ENCODE results near the gene IMMP2L.
"Not testable (repeated sequence)": the region's sequence is repeated elsewhere in the genome, so short reads cannot be mapped to it uniquely, and the experiment has no call there.

Gene IMMP2L

DNA sequence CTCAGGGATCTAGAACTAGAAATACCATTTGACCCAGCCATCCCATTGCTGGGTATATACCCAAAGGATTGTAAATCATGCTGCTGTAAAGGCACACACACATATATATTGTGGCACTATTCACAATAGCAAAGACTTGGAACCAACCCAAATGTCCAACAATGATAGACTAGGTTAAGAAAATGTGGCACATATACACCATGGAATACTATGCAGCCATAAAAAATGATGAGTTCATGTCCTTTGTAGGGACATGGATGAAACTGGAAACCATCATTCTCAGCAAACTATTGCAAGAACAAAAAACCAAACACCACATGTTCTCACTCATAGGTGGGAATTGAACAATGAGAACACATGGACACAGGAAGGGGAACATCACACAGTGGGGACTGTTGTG, 56.9 kb downstream of the IMMP2L start:
- DNase-seq: not testable (repeated sequence)

DNA sequence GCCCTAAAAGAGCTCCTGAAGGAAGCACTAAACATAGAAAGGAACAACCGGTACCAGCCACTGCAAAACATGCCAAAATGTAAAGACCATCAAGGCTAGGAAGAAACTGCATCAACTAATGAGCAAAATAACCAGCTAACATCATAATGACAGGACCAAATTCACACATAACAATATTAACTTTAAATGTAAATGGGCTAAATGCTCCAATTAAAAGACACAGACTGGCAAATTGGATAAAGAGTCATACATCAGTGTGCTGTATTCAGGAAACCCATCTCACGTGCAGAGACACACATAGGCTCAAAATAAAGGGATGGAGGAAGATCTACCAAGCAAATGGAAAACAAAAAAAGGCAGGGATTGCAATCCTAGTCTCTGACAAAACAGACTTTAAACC, 60.5 kb downstream of the IMMP2L start:
- not testable (repeated sequence) for DNase-seq

DNA sequence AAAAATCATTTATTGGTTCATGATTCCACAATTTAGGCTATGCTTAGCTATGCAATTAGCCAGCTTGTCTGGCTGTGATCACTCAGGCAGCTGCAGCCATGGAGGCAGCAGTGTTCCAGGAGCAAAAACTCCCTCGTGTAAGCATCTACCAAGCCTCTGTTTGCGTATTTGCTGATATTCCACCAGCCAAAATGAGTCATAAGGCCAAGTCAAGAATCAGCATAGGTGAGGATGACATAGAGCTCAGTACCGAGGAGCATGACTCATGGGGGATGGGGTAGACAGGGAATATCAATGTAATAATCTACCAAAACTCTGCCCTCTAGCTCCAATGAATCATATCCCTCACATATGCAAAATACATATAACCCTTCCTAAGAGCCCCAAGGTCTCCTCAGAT, 63.3 kb downstream of the IMMP2L start:
- DNase-seq: peak in 1 of 2 experiments; percentile 24

DNA sequence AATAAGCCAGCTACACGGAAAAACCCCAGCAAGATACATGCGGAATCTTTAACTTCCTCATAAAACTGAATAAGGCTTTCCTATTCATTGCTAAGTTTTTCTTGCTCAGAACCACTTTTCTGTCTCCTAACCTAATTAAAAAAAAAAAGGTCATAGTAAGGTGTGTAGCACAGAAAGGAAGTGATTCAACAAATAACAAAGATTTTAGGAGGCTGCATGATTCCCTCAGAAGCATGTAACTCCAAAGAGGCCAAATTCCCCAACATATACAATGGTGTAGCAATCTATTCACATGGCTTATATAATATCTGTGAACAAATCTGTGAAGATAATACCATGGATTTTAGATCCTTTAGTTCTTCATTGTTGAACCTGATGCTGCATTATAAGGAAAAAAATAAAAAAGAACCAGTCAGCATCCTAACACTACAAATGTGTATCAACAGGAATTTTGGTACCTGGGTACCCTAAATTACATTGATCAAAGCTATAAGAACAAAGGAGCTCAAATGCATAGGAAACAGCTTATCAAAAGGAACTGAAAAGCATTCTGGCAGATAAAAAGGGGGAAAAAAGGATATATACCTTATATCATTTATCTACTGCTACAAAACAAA, 63.8 kb downstream of the IMMP2L start:
- no peak for DNase-seq

DNA sequence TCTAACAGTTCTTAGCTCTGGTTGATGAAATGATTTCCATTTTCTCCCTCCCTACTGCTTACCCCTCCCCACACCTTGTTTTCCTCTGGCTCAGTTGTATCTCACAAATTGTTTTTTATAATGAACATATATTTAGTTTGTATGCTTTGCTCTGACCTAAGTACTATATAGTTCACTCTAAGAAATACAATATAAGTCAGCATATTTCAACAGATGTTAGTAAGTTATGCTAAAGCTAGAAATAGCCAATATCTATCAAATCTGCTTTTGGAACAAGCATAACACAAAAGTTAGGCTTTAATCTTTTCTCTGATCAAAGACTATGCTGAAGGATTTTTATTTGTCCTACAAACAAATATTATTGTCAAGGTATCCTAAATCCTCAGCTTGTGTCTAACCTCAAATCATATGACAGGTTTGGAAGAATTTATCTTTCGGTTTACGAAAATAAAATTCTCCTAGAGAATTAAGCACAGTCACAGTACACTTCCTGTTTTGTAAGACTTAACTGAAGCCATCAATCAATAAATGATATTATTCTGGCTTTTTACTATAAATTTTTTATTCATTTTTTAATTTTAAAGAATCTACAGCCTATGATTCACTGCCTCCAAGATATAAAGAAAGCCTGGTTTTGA, 67.0 kb downstream of the IMMP2L start:
- DNase-seq: no peak

DNA sequence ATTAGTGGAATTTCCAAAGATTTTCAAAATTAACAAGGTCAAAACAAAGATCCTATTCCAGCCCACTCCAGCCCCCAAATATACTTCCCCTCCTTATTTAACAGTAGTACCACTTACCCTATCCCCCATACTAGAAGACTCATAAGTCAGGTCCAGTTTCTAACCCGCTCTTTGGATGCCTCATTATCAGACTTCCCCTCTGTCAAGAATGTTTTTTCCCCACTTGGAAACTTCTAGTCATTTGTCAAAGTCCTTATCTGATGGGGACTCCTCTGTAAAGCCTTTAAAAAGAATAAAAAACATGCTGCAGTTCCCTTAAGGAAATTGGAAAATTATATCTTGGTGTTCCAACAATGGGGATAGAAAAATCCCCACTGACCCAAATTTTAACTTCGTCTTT, 70.1 kb downstream of the IMMP2L start:
- DNase-seq: no peak

DNA sequence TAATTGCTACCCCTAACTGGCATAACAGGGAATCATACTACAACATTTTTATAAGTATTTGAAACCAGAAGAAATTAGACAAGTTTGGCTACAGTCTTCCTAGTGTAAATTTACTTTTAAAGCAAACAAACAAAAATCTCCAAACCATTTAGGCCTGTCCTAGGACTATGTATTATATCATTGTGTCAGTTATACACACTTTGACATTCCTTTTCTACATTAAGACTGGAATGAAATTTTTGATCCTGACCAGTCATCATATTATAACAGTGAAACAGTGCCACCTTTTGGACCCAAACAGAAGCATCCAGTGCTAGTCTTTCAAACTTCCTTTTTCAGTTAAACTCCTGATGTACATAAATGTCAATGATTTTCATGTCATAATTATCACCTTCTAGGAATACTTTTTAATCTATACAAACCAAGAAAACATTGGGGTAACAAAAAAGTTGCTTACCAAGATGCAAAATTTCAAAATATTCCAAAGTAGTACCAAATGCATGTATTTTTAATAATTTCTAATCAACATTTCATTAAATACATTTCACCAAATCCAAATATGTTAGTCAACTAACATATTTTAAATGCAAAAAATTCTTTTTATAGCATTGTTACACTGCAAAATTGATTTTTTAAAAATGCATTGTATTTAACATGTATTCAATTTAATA, 75.7 kb downstream of the IMMP2L start:
- DNase-seq: no peak

DNA sequence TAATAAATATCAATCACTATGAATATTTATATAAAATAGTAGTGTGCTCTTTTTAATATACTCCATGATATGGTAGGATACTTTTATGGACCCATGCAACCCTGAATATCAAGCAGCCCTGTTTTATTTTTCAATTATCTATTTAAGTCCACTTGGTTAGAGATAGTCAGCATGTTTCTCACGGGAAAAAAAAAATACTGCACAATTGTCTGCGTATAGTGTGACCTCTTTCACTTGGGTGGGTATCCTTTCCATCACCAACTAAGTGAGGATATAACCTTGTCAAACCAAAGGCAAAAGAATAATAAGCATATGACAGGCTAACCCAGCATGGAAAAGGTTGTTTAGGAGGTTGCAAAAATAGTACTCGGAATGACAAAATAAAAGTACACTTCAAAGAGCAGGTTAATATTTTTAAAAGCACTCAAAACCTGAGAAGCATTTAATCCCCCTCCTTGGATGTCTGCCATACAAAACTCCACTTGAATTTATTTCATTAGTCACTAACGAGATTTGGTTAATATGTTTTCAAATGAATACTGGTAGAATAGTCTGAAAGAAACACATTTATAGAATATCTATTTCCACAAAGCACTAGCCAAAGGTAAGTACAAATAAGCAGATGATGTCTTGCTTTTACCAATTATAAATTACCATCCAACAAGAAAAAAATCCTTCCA, 76.5 kb downstream of the IMMP2L start:
- no peak for DNase-seq

DNA sequence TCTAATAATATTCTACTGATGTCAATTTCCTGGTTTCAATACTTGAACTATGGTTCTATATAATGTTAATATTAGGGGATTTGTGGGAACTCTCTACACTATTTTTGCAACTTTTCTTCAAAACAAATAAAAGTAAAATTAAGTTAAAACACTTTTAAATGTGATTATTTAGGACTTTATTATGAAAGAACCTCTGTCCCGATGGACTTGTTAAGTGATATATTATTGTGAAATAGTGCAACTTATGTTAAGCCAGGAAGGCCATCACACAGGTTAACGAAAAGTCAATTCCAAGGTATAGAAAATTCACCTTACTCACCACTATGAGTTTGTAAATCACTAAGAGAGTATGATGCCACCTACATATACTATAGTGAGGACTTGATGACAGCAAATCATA, 79.2 kb downstream of the IMMP2L start:
- no peak for DNase-seq

DNA sequence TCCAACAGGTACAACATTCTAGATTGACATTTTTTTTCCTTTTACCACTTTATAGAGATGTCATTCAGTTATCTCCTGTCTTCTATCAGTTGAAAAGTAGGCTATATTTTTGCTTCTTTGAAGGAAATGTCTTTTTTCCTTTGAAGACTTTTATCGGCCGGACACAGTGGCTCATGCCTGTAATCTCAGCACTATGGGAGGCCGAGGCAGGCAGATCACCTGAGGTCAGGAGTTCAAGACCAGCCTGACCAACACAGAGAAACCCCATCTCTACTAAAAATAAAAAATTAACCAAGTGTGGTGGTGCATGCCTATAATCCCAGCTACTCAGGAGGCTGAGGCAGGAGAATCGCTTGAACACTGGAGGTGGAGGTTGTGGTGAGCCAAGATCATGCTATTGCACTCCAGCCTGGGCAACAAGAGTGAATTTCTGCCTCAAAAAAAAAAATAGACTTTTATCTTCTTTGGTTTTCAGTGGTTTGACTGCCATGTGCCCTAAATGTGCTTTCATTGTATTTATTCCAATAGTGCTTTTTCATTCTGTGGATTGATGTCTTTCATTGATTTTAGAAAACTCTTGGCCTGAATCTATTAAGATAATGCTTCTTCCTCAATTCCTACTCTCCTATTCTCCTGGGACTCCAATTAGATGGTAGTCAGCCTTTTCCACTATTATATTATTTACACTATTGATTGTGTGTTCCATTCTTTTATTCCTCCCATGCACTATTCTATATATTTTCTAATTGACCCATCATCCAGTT, 84.6 kb downstream of the IMMP2L start:
- DNase-seq: no peak

DNA sequence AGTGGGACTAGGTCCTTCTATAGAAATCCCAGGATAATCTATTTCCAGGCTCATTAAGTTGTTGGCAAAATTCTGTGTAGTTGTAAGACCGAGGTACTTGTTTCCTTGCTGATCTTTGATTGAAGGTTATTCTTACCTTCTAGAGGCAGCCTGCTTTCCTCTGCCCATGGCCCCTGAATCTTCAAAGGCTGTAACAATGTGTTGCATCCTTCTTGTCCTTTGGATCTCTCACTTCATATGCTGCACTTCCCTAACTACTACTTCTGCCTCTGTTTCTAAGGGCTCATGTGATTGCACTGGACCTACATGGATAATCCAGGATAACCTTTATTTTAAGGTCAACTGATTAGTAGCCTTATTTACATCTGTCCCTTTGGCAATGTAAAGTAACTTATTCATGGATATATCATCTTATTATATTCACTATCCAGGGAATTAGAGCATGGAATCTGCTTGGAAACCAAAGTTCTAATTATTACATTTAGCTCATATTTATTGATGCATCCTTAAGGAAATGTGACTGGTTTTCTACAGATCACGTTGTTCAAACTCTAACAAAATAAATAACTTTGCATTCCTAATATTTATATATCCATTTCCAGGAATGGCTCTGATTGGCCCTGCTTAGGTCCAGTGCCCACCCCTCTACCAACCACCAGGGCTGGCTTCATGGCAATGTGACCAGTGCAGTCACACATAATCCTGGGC, 85.6 kb downstream of the IMMP2L start:
- DNase-seq: no peak

DNA sequence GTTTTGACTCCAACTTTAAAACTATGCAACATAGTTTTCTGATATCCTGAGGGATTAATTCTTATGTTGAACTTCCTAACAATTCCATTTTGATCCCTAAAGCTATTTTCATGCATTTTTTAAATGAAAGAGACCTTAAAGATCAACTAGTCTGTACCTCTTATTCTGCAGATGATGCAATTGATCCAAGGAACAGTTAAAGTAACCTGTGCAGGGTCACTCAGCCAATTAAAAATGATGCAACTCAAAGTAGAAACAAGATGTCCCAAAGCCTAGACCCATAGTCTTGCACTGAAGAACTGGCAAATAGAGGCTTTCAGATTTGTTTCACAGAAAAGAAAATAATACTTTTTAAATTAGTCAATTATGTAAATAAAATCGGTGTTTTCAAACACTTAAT, 86.3 kb downstream of the IMMP2L start:
- DNase-seq: no peak

DNA sequence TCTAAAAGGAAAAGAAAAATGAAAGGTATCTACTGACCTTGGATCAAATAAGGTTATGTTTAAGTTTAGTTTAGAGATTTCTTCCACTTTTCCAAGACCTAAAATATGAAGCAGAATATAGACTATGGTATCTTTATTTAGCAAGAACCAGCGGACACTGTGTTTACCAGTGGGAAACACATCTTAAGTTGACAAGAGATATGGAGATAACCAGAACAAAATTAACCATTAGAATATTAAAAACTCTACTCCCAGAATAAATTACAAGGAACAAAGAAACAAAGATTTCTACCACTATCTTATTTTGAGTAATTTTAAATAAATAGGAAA, 86.9 kb downstream of the IMMP2L start:
- DNase-seq: no peak

DNA sequence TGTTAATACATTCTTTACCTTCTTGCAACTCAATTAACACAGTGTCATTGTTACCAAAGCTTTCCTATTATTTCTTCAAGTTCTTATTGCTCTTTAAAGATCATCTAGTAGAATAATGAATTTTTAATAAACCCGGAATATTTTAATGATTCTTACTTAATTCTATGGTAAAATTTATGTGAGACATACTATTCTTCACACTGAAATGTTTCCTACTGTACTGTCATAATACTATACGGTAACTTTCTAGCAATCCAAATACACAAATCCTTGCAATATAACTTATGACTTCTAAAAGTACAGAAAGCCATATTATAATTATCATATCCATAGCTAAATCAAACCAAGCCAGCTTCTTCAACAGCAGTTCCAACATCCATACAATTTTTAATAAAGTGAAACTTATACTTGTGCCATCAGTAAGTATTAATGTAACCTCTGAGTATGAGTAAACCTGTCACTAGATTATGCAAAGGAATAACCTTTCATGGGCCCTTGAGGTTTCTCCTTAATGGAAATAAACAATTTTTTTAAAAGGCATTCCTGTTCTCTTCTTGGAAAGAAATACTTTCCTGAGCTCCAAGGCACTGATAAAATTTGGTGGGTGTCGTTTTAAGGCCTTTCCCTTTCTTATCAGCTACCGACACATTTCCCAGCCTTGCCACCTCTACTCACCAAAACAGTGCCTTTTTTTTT, 87.4 kb downstream of the IMMP2L start:
- no peak for DNase-seq

DNA sequence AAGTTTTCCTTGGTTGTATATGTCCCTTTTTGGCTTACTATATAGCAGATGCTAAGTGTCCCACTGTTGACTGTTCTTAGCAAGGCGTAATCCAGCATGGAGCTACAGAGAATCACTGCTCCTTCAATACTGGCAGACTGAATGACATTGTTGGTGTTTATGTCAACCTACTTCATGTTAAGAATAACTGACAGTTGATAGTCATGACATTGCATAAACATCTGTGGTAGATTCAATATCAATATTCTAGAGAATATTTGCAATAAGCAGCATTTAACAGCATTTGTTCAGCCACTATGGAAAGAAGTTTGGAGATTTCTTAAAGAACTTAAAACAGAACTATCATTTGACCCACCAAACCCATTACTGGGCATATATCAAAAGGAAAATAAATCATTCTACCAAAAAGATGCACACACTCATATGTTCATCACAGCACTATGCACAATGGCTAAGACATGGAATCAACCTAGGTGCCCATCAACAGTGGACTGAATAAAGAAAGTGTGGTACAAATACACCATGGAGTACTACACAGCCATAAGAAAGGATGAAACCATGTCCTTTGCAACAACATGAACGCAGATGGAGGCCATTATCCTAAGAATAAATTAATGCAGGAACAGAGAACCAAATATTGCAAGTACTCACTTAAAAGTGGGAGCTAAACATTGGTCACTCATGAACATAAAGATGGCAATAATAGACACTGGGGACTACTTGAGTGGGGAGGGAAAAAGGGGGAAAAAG, 88.7 kb downstream of the IMMP2L start:
- DNase-seq: no peak

DNA sequence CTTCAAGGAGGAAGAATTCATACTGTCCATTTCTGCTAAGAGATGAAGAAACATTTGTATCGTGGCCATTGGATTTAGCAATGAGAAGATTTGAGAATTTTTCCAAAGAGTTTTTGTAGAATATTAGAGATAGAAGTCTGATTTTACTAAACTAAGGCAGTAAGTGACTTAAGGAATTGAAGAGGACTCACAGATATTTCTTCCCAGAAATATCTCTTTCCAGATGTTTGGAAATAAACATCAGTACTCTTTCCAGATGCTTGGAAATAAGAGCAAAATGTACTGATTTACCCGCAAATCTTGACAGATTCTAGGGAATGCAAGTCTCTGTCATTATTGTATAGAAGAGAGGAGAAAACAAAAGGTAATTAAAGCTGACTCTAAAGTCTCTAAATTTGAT, 91.3 kb downstream of the IMMP2L start:
- DNase-seq: no peak

DNA sequence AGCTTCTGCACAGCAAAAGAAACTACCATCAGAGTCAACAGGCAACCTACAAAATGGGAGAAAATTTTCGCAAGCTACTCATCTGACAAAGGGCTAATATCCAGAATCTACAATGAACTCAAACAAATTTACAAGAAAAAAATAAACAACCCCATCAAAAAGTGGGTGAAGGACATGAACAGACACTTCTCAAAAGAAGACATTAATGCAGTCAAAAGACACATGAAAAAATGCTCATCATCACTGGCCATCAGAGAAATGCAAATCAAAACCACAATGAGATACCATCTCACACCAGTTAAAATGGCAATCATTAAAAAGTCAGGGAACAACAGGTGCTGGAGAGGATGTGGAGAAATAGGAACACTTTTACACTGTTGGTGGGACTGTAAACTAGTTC, 92.4 kb downstream of the IMMP2L start:
- not testable (repeated sequence) for DNase-seq

DNA sequence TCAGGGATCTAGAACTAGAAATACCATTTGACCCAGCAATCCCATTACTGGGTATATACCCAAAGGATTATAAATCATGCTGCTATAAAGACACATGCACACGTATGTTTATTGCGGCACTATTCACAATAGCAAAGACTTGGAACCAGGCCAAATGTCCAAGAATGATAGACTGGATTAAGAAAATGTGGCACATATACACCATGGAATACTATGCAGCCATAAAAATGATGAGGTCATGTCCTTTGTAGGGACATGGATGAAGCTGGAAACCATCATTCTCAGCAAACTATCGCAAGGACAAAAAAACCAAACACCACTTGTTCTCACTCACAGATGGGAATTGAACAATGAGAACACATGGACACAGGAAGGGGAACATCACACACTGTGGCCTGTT, 96.5 kb downstream of the IMMP2L start:
- DNase-seq: not testable (repeated sequence)

DNA sequence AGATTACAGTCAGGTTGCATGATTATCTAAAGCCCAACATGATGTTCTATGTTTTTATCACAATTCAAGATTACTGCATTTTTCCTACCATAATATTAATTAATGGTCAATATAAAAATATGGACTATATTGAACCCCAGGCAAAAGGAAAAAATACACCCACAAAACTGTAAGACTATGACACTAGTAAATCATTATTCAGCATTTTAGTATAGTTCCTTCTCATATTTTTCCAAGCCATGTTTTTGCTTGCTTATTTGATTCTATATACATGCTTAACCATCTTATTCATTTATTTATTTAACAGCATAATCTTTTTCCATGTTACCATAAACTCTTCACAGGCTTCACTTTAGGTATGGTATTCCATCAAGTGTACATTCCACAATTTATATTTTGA, 101.6 kb downstream of the IMMP2L start:
- no peak for DNase-seq

DNA sequence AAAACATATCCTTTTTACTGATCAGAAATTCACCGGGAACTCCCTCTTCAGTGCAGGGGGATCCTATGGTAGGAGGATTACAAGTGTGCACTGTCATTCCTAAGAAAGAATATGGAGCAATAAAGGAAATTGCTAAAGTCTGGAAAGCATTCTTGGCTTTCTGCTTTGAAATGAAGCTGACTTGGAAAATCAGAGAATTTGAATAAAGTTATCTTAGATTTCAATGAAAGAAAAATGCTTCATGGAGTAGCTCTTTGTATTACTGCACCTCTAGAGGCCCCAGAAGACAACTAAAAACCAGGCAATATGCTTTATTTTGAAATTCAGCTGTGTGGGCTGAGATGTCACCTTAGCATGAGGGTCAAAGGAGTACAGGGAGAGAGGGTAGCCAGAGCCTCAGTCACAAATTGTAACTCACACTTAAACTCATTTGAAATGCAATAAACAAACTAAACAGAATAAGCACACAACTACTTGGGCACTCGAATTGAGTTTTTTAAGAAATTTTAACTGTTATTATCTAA, 102.5 kb downstream of the IMMP2L start:
- DNase-seq: no peak

Data from stimulated activated CD4-positive, alpha-beta T cell treated with anti-CD3 and anti-CD28 coated beads, Interleukin-4, amount 100 ng/mL, for 4 hours (primary cell).